Progenitor cell of endocrine pancreas (in vitro differentiated cells): Measurements from ENCODE around the gene SYT2. TPM values are rescaled to one million over a fixed set of nuclear protein-coding genes. Genes with fewer than 3 reads are reported as not detected.

Source experiments
- DNase-seq: peaks from one replicate; pipeline ENCODE4 v3.0.0; 2021; ENCODE audit warnings: low spot score; ENCODE audit not compliant: unreplicated experiment
- H3K27ac Mint-ChIP-seq: 2 replicates; pipeline ENCODE4 v1.8.0; 2021; ENCODE audit warnings: mild to moderate bottlenecking, moderate library complexity, mixed read lengths
- H3K27me3 Mint-ChIP-seq: 2 replicates; pipeline ENCODE4 v1.8.0; 2021; ENCODE audit warnings: mixed read lengths
- H3K36me3 Mint-ChIP-seq: 2 replicates; pipeline ENCODE4 v1.8.0; 2022; ENCODE audit warnings: mixed read lengths; ENCODE audit not compliant: insufficient read depth
- H3K4me1 Mint-ChIP-seq: 2 replicates; pipeline ENCODE4 v1.8.0; 2021; ENCODE audit warnings: low read depth, mixed read lengths
- H3K4me3 Mint-ChIP-seq: 2 replicates; pipeline ENCODE4 v1.8.0; 2021; ENCODE audit warnings: low read depth, mild to moderate bottlenecking, moderate library complexity, mixed read lengths
- H3K9me3 Mint-ChIP-seq: 2 replicates; pipeline ENCODE4 v1.8.0; 2021; ENCODE audit warnings: low read depth, mixed read lengths
- CTCF ChIP-seq: fragments of 200-600 bp; sonication (generic); IDR thresholded peaks from one replicate; pipeline ENCODE4 v1.5.0; 2021; ENCODE audit warnings: antibody characterized with exemption, mild to moderate bottlenecking; ENCODE audit not compliant: unreplicated experiment
- total RNA-seq: library from RNA; stranded (reverse); gene quantifications from 2 replicates; pipeline ENCODE4 v1.2.1, GENCODE V29; 2021

The SYT2 gene
- total RNA-seq, 1 donor from 2014 or later: 1.8 TPM

- H3K4me3 Mint-ChIP-seq: no peak overlapping the region
- peaks cover 14% of the 10 kb centered on the region for H3K36me3 Mint-ChIP-seq
- no peak for TF ChIP-seq CTCF
- no peak for DNase-seq
- H3K4me1 Mint-ChIP-seq: peaks cover 2% of the 10 kb centered on the region
- H3K9me3 Mint-ChIP-seq: no peaks in the 10 kb centered on the region
- H3K27me3 Mint-ChIP-seq: no peaks in the 10 kb centered on the region
- no peak overlapping the region for H3K27ac Mint-ChIP-seq
Measured at GRCh38 chr1:202593845-202594244, 116.4 kb downstream of the SYT2 start.

- Mint-ChIP-seq H3K27ac (no peak overlapping the region), H3K9me3 (no peaks in the 10 kb centered on the region), H3K4me1 (peaks cover 9% of the 10 kb centered on the region), H3K4me3 (no peak overlapping the region), H3K36me3 (peaks cover 5% of the 10 kb centered on the region), H3K27me3 (no peaks in the 10 kb centered on the region)
- DNase-seq: no peak
- no peak for TF ChIP-seq CTCF
Measured at GRCh38 chr1:202592146-202592545, 118.1 kb downstream of the SYT2 start.

GRCh38 chr1:202591515-202591914 lies 118.7 kb downstream of the SYT2 start:
- Mint-ChIP-seq H3K9me3 (no peaks in the 10 kb centered on the region), H3K4me1 (peaks cover 16% of the 10 kb centered on the region), H3K27ac (no peak overlapping the region), H3K36me3 (peaks cover 5% of the 10 kb centered on the region), H3K27me3 (no peaks in the 10 kb centered on the region), H3K4me3 (no peak overlapping the region)
- DNase-seq: no peak
- TF ChIP-seq CTCF: no peak

GRCh38 chr1:202590975-202591411 lies 119.3 kb downstream of the SYT2 start:
- no peak for DNase-seq
- Mint-ChIP-seq H3K27ac (no peak overlapping the region), H3K4me1 (peaks cover 21% of the 10 kb centered on the region), H3K36me3 (peaks cover 2% of the 10 kb centered on the region), H3K27me3 (no peaks in the 10 kb centered on the region), H3K4me3 (no peak overlapping the region), H3K9me3 (no peaks in the 10 kb centered on the region)
- TF ChIP-seq CTCF: no peak

- no peaks in the 10 kb centered on the region for H3K27me3 Mint-ChIP-seq
- no peak for TF ChIP-seq CTCF
- DNase-seq: no peak
- H3K36me3 Mint-ChIP-seq: no peaks in the 10 kb centered on the region
- H3K4me3 Mint-ChIP-seq: no peak overlapping the region
- H3K9me3 Mint-ChIP-seq: no peaks in the 10 kb centered on the region
- no peak overlapping the region for H3K27ac Mint-ChIP-seq
- peaks cover 24% of the 10 kb centered on the region for H3K4me1 Mint-ChIP-seq
Measured at GRCh38 chr1:202590126-202590525, 120.1 kb downstream of the SYT2 start.
